B cell (primary cell): ENCODE data around the gene CCDC30. TPM values are rescaled to one million over a fixed set of nuclear protein-coding genes. Genes with fewer than 3 reads are reported as not detected.

Experiments
- ATAC-seq: fragments of 200-7000 bp; cut with Tn5 transposase; one replicate; pipeline ENCODE4 v1.10.0; 2021; ENCODE audit warnings: low read depth, mild to moderate bottlenecking, moderate number of reproducible peaks, moderate library complexity
- CTCF ChIA-PET: fragments of 350-600 bp; sonication (Branson Sonifier 250); formaldehyde crosslinking; loops from one replicate; lab custom pipeline; 2021; ENCODE audit warnings: antibody characterized with exemption, inconsistent platforms; lab: Charles Lee
- POLR2A ChIA-PET: fragments of 350-600 bp; sonication (Branson Sonifier 250); formaldehyde crosslinking; loops from one replicate; lab custom pipeline; 2021; ENCODE audit warnings: antibody characterized with exemption; lab: Charles Lee
- DNase-seq: peaks from one replicate; pipeline ENCODE4 v3.0.0; 2013
- H2AFZ ChIP-seq: 2 replicates; pipeline ENCODE4 v1.6.1; 2012; ENCODE audit warnings: mild to moderate bottlenecking, low read depth, low read length; ENCODE audit not compliant: insufficient read depth, poor library complexity, severe bottlenecking
- H3K27ac ChIP-seq, 2 donors: 1 replicate in 1 of 2; 2 replicates in 1 of 2; pipeline ENCODE4 v1.5.1; 2012 to 2013; ENCODE audit warnings: low read length in 2 of 2, mild to moderate bottlenecking in 2 of 2, moderate library complexity in 1 of 2
- H3K27me3 ChIP-seq, 4 experiments: fragments of 200-600 bp in 1 of 4; sonication (generic) in 1 of 4; replicated peaks in 1 of 4; 1 replicate in 2 of 4; 2 replicates in 2 of 4; pipeline versions ENCODE4 v1.6.1 to v1.7.0; 2013 to 2016; ENCODE audit warnings: low read length in 3 of 4, mild to moderate bottlenecking in 2 of 4, mixed read lengths in 1 of 4, moderate library complexity in 1 of 4; ENCODE audit not compliant: insufficient read depth in 4 of 4, control insufficient read depth in 3 of 4; ENCODE audit errors: control extremely low read depth in 1 of 4
- H3K36me3 ChIP-seq, 2 experiments: replicated peaks in 1 of 2; 1 replicate in 1 of 2; 2 replicates in 1 of 2; pipeline versions ENCODE4 v1.6.1 to v1.7.1; 2013; ENCODE audit warnings: low read length in 1 of 2; ENCODE audit not compliant: insufficient read depth in 2 of 2, control insufficient read depth in 1 of 2; ENCODE audit errors: control extremely low read depth in 1 of 2, extremely low read depth in 1 of 2
- H3K4me1 ChIP-seq, 2 donors: fragments of 200-600 bp in 1 of 2; sonication (generic) in 1 of 2; 1 replicate in 1 of 2; 2 replicates in 1 of 2; pipeline versions ENCODE4 v1.5.1 to v1.6.1; 2013 to 2017; ENCODE audit warnings: low read length in 2 of 2; ENCODE audit not compliant: control insufficient read depth in 2 of 2, insufficient read depth in 2 of 2
- H3K4me2 ChIP-seq: replicated peaks from 2 replicates; pipeline ENCODE3; 2012; ENCODE audit warnings: mild to moderate bottlenecking, low read depth, low read length; ENCODE audit not compliant: poor library complexity, severe bottlenecking
- H3K4me3 ChIP-seq, 5 experiments: fragments of 200-600 bp in 1 of 5; sonication (generic) in 1 of 5; 1 replicate in 3 of 5; 2 replicates in 2 of 5; pipeline versions ENCODE4 v1.5.1 to v1.7.0; 2011 to 2016; ENCODE audit warnings: low read length in 4 of 5, mild to moderate bottlenecking in 4 of 5, low read depth in 2 of 5, control low read depth in 1 of 5, moderate library complexity in 1 of 5; ENCODE audit not compliant: insufficient read depth in 1 of 5; ENCODE audit errors: control extremely low read depth in 1 of 5, extremely low read depth in 1 of 5
- H3K79me2 ChIP-seq: fragments of 200-600 bp; sonication (generic); one replicate; pipeline ENCODE4 v1.6.0; 2016; ENCODE audit warnings: low read length; ENCODE audit not compliant: control insufficient read depth, insufficient read depth
- H3K9ac ChIP-seq: fragments of 200-600 bp; sonication (generic); 2 replicates; pipeline ENCODE4 v1.6.1; 2017; ENCODE audit warnings: mild to moderate bottlenecking, low read length, moderate library complexity
- H3K9me3 ChIP-seq, 3 donors: one replicate each; pipeline versions ENCODE4 v1.6.1 to v1.7.1; 2013; ENCODE audit warnings: low read length in 2 of 3; ENCODE audit not compliant: control insufficient read depth in 2 of 3, insufficient read depth in 1 of 3; ENCODE audit errors: control extremely low read depth in 1 of 3
- H4K20me1 ChIP-seq: 2 replicates; pipeline ENCODE4 v1.6.0; 2012; ENCODE audit warnings: mild to moderate bottlenecking, low read length; ENCODE audit not compliant: insufficient read depth, control insufficient read depth, poor library complexity, severe bottlenecking
- H3K27ac Mint-ChIP-seq: one replicate; pipeline ENCODE4 v1.8.0; 2021; ENCODE audit warnings: mixed read lengths
- H3K27me3 Mint-ChIP-seq: one replicate; pipeline ENCODE4 v1.8.0; 2021; ENCODE audit warnings: mixed read lengths
- H3K4me1 Mint-ChIP-seq: one replicate; pipeline ENCODE4 v1.8.0; 2021; ENCODE audit warnings: mixed read lengths
- H3K4me3 Mint-ChIP-seq: one replicate; pipeline ENCODE4 v1.8.0; 2021; ENCODE audit warnings: mixed read lengths
- H3K9me3 Mint-ChIP-seq: one replicate; pipeline ENCODE4 v1.8.0; 2022; ENCODE audit warnings: mixed read lengths; ENCODE audit not compliant: insufficient read depth
- EZH2 ChIP-seq: IDR thresholded peaks from 2 replicates; pipeline ENCODE4 v1.6.1; 2012; ENCODE audit warnings: borderline replicate concordance, low read depth, mild to moderate bottlenecking, moderate library complexity, low read length; ENCODE audit not compliant: insufficient read depth, poor library complexity, severe bottlenecking
- WGBS: methylation state at CpG from one replicate; pipeline ENCODE4 v1.1.5; 2013; ENCODE audit warnings: missing lambda C conversion rate; ENCODE audit not compliant: insufficient coverage; 5-methylcytosine and 5-hydroxymethylcytosine counted together
- intact Hi-C: fragments of 100-400 bp; cut with micrococcal nuclease; formaldehyde crosslinking; loops from one replicate; pipeline ENCODE4 v1.10.0; 2022
- polyA plus RNA-seq: library from polyadenylated mRNA; depleted of rRNA; stranded (reverse); fragments of >200 nt; gene quantifications from 2 replicates; pipeline ENCODE4 v1.2.3, GENCODE V29; 2012
- total RNA-seq, 2 donors: library from RNA; stranded (reverse); fragments of 120-200 nt in 1 of 2; gene quantifications; 1 replicate in 1 of 2; 2 replicates in 1 of 2; pipeline versions ENCODE4 v1.2.3 to v1.2.4, GENCODE V29; 2013 to 2022
- TF ChIP-seq, protein P1 (sequence below): fragments of 200-600 bp; IDR thresholded peaks from one replicate; pipeline ENCODE4 v1.8.0; 2022; ENCODE audit warnings: antibody characterized with exemption, mild to moderate bottlenecking

Gene CCDC30
- total and polyA plus RNA-seq, 2 donors (not counting 1 experiment from before 2014, with no cell fraction given) = 1.4 to 7.4 TPM

- CTCF ChIA-PET = no interaction called here
- Histone ChIP-seq H3K4me1 (no peaks in the 10 kb centered on the region), H2AFZ (no peak overlapping the region), H3K27me3 (no peaks in the 10 kb centered on the region), H3K36me3 (no peaks in the 10 kb centered on the region), H3K9me3 (no peaks in the 10 kb centered on the region), H3K4me2 (no peak overlapping the region), H4K20me1 (no peaks in the 10 kb centered on the region), H3K27ac (no peak overlapping the region), H3K79me2 (no peaks in the 10 kb centered on the region), H3K9ac (no peak overlapping the region), H3K4me3 (no peak overlapping the region)
- Mint-ChIP-seq H3K9me3 (no peaks in the 10 kb centered on the region), H3K27me3 (no peaks in the 10 kb centered on the region), H3K4me3 (no peak overlapping the region), H3K27ac (no peak overlapping the region), H3K4me1 (no peaks in the 10 kb centered on the region)
- 100% methylated on average over 3 of the region's 3 CpGs for WGBS
- intact Hi-C loops = no loop called here
- no peak for ATAC-seq
- no peak for DNase-seq
- POLR2A ChIA-PET = no interaction called here
- TF ChIP-seq, protein P1, sequence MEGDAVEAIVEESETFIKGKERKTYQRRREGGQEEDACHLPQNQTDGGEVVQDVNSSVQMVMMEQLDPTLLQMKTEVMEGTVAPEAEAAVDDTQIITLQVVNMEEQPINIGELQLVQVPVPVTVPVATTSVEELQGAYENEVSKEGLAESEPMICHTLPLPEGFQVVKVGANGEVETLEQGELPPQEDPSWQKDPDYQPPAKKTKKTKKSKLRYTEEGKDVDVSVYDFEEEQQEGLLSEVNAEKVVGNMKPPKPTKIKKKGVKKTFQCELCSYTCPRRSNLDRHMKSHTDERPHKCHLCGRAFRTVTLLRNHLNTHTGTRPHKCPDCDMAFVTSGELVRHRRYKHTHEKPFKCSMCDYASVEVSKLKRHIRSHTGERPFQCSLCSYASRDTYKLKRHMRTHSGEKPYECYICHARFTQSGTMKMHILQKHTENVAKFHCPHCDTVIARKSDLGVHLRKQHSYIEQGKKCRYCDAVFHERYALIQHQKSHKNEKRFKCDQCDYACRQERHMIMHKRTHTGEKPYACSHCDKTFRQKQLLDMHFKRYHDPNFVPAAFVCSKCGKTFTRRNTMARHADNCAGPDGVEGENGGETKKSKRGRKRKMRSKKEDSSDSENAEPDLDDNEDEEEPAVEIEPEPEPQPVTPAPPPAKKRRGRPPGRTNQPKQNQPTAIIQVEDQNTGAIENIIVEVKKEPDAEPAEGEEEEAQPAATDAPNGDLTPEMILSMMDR = no peak
- TF ChIP-seq EZH2 = no peak
Observed at GRCh38 chr1:42477775-42478174, 14.7 kb downstream of the CCDC30 start.

DNA sequence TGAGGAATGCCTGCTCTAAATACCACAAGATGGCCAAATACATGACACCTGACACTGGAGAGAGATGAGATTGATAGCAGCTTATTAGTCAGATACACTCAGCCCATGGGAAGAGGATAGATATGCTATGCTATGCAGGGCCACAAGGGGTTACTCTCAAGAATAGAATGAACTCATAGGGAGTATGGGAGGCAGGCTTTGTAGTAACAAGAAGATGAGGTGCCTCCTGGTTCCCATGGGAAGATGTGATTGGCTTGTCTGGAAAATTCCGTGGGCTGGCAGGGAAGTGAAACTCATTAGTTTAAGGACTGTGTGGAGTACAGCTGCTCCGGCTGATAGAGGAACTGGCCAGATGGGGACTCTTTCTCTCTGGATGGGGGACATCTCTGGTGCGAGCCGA is 16.5 kb downstream of the CCDC30 start:
- no peaks in the 10 kb centered on the region for H3K27me3 Mint-ChIP-seq
- no peak for DNase-seq
- intact Hi-C loops = no loop called here

More for the DNA sequence above, 16.5 kb downstream of the CCDC30 start:
- Histone ChIP-seq H3K27me3 (no peaks in the 10 kb centered on the region), H3K36me3 (peaks cover 0 to 6% of the 10 kb centered on the region in 2 experiments), H3K79me2 (no peaks in the 10 kb centered on the region), H2AFZ (no peak overlapping the region), H3K4me3 (no peak overlapping the region), H3K4me1 (no peaks in the 10 kb centered on the region), H3K4me2 (no peak overlapping the region), H3K9ac (no peak overlapping the region), H3K9me3 (no peaks in the 10 kb centered on the region), H3K27ac (no peak overlapping the region), H4K20me1 (no peaks in the 10 kb centered on the region)
- Mint-ChIP-seq H3K4me1 (no peaks in the 10 kb centered on the region), H3K9me3 (no peaks in the 10 kb centered on the region), H3K4me3 (no peak overlapping the region), H3K27ac (no peak overlapping the region)
- ChIA-PET CTCF (no interaction called here), POLR2A (no interaction called here)
- TF ChIP-seq, protein P1 = no peak
- no peak for TF ChIP-seq EZH2
- WGBS = 83% methylated on average over 2 of the region's 4 CpGs
- no peak for ATAC-seq
